Measurements from ENCODE around the gene SIAH1.
"Not testable (repeated sequence)": the region's sequence is repeated elsewhere in the genome, so short reads cannot be mapped to it uniquely, and the experiment has no call there.

SIAH1 gene

GRCh38 chr16:48332978-48333377 lies 52.2 kb downstream of the SIAH1 start:
- no peak for DNase-seq (ENCODE audit: low read depth)

DNA sequence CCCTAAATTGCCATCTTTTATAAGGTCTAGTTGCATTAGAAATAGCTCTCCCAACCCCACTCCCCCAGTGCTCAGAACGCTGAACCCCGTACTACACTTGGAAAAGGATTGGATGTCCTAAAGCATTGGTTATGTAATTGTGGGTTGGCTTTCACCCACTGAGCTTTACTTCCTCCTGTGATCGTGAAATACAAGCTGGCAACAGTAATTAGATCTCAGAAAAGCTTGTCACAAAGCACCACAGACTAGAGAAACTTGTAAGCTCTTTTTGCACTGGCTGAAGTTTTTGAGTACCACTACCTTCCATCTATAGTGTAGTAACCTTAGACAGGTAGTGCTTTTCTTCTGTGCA lies 54.4 kb downstream of the SIAH1 start:
- no peak for DNase-seq (ENCODE audit: low read depth)

- DNase-seq (ENCODE audit: low read depth), result no peak
Measured at GRCh38 chr16:48330189-48330840, 54.9 kb downstream of the SIAH1 start.

DNA sequence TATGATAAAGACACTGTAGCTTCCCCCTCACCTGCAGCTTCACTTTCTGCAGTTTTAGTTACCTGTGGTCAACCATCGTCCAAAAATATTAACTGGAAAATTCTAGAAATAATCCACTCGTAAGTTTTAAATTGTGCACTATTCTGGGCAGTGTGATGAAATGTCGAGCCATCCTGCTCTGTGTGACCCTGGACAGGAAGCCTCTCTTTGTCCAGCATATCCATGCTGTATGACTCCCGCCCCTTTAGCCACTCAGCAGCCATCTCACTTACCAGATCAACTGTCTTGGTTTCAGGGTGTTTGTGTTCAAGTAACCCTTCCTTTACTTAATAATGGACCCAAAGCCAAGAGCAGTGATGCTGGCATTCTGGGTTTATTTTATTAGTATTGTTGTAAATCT lies 56.1 kb downstream of the SIAH1 start:
- DNase-seq (ENCODE audit: low read depth), result no peak

DNA sequence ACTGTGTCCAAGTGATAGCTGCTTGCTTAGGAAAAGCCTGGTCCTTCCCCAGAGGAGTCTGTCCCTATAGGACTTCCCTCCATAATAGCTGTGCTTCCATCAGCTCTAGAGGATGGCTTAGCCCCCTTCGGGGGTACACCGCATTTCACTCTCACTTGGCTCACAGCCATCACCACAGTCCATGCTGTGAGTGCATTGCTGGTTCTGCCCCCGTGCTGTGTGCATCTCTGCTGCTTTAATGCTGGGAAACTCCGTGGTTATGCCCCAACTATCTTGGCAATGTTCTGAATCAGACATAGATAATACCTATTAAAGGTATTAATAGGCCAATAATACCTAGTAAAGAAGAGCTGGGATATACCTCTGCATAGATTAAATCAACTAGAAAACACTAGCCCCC lies 58.3 kb downstream of the SIAH1 start:
- DNase-seq (ENCODE audit: low read depth), result no peak

DNA sequence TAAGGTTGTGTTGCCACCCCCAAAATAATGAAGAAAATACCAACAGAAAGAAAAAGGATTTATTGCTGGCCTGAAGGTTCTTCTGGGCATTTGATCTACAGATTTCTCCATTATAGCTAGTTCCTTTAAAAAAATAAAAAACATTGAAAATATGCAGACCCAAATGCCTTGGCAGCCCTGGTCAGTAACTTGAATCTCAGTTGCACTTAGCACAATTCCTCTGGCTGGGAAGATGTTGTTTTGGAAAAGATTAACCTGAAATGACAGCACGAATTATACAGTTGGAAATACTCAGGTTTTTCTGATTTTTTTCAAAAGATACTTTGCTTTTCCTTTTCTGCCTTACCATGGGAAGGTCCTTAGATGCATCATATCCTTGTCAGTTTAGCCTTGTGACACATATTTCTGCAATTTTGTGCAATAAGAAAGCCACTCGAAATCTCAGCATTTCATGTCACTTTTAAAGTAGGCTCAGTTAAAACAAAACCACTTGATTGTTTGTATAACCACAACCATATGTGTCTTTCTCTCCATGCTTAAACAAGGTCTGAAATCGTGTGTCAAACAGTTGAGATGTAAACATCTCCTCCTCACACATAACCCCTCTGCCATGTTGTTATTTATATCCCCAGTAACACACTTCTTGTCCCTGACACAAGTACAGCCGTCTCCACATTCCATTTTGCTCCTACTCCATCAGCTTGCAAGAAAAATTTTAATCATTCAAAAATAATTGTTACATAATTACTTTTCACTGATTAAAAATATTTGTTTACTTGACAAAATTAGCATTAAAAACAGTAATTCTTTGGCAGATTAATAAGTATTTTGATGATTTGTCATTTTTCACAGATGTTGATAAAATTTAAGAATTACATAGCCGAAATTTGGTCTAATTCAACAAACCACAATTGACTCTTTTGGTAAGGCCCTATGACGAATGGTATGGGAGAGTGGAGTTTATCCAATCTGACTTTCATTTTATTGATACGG lies 61.1 kb downstream of the SIAH1 start:
- no peak for DNase-seq (ENCODE audit: low read depth)

DNA sequence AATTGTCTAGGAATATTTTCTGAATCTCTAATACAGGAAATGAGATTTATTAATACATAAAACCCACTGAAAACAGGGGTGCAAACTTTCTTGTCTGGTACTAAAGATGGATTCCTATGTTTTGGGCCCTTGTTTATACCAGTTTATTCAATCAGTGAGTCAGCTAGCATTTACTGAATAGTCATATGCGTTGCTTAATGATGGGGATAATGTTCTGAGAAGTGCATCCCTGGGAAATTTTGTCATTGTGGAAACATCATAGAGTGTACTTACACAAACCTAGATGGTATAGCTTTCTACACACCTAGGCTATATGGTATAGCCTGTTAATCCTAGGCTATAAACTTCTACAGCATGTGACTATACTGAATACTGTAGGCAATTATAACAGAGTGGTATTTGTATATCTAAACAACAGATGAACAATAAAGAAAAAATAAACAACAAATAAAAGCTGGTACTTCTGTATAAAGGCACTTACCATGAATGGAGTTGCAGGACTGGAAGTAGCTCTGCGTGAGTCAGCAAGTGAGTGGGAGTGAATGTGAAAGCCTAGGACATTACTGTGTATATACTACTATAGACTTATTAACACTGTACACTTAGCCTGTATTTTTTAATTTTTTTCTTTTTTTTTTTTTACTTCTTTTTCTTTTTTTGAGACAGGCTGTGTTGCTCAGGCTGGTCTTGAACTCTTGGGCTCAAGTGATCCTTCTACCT lies 63.7 kb downstream of the SIAH1 start:
- DNase-seq (ENCODE audit: low read depth), result no peak

DNA sequence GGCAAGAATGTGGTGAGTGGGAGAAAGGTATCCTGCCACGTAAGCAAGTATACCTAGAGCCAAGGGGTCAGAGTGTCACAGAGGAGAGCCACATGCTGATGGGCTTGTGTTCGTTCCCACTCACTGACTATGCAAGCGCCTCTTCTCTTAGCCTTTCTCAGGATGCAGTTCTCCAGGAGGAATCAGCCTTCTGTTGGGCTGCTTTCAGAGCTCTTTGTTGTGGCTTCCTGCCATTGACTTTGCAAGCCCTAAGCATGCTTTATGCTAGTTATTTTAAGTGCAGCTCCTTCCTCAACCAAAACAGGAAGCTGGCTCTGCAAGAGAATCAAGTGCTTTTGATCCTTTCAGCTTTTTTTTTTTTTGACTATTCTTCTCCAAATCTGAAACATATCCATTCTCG lies 66.6 kb downstream of the SIAH1 start:
- DNase-seq (ENCODE audit: low read depth), result no peak

DNA sequence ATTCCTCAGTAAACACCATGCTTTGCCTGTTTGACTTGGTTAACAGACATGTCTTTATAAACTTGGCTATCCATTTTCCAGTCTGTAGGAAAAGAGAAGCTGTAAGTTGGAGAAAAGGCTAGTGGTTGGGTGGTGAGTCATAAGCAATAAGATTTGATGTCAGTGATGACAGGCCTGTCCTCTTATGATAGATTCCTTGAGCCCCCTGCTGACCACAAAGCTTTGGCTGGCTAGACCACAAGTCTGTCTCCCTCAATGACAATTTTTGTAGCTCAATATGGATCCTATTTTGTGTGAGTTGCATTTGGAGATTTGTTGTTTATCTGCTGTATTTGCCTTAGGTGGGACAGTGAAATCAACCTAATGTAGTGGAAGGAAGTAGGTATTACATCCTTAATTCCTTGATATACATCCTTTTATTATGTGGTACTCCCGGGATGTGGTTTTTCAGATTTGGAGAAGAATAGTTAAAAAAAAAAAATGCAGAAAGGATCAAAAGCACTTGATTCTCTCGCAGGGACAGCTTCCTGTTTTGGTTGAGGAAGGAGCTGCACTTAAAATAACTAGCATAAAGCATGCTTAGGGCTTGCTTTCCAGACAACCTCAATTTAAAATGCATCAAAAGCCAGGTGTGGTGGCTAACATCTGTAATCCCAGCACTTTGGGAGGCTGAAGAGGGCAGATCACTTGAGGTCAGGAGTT lies 67.4 kb downstream of the SIAH1 start:
- no peak for DNase-seq (ENCODE audit: low read depth)

- no peak for DNase-seq (ENCODE audit: low read depth)
Measured at GRCh38 chr16:48317026-48317425, 68.2 kb downstream of the SIAH1 start.

DNA sequence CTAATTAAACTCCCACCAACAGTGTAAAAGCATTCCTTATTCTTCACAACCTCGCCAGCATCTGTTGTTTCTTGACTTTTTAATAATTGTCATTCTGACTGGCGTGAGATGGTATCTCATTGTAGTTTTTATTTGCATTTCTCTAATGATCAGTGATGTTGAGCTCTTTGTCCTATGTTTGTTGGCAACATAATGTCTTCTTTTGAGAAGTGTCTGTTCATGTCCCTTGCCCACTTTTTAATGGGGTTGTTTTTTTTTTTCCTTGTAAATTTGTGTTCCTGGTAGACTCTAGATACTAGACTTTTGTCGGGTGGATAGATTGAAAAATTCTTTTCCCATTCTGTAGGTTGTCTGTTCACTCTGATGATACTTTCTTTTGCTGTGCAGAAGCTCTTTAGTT lies 71.3 kb downstream of the SIAH1 start:
- not testable (repeated sequence) for DNase-seq (ENCODE audit: low read depth)

DNA sequence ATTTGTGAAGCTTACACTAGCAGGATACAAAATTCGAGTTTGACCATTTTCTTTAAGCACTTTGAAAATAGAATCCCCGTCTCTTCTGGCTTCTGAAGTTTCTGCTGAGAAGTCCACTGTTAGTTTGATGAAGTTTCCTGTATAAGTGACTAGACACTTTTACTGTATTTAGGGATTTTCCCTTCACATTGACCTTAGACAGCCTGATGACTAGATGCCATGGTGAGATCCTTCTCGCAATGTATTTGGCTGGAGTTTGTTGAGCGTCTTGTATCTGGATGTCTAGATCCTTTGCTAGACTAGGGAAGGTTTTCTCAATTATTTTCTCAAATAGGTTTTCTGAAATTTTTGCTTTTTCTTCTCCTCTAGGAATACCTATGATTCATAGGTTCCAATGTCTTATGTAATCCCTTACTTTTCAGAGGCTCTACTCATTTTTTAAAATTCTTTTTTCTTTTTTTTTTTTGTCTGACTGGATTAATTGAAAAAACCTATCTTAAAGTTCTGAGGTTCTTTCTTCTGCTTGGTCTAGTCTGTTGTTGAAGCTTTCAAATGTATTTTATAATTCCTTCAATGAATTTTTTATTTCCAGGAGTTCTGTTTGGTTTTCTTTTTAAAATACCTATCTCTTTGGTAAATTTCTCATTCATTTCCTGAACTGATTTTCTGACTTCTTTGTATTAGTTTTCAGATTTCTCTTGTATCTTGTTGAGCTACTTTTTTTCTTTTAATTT lies 74.1 kb downstream of the SIAH1 start:
- no peak for DNase-seq (ENCODE audit: low read depth)
